Measurements from ENCODE around the gene GPC6. TPM values are rescaled to one million over a fixed set of nuclear protein-coding genes. Genes with fewer than 3 reads are reported as not detected.

The GPC6 gene
- total RNA-seq, 2 donors from 2014 or later, result 35.9 to 61.9 TPM

- DNase-seq (ENCODE audit: low spot score), result no peak
- intact Hi-C loops (cut with DNase I), result no loop called here
Measured at GRCh38 chr13:93818345-93818744, 591.7 kb downstream of the GPC6 start.

DNA sequence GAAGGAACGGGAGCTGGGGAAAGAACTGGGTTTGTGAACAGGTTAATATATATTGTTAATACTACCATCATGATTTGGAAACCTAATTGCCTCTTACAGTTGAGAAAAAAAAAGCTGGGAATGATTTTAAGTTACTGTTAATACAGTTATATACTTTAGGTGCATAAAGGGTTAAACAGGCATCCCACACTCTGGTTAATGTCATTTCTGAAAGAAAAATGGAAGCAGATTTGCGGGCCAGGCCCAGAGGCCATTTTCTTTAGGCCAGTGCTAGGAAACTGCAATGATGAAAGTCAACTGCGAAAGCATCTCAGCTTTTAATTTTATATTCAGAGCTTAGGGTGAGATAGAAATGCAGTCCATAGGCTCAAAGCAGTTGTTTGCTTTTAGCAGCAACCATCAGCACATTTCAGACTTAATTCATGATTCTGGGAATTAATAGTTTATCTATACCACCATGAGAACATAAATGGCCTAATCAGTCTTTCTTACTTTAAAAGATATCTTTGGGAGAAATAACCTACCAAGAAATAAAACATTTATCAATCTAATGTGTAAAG, 592.8 kb downstream of the GPC6 start:
- intact Hi-C loops (cut with DNase I), result no loop called here
- no peak for DNase-seq (ENCODE audit: low spot score)

DNA sequence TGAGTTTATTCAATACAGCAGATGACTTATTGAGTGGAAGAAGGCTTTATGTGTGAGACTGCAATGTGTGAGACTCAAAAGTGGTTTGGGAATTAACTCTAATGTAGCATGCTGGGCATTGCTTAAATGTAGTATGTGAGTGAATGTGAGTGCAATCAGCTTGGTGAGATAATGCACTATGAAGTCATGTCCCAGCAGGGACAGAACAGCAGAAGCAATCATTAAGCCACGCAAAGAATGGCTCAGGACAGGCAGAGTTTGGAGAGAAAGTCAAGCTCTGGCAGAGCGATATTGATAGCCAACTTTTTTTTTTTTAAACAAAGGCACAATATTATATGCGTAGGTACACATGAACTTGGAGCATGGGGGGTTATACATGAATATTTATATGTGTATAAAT, 597.7 kb downstream of the GPC6 start:
- intact Hi-C loops (cut with DNase I), result no loop called here
- no peak for DNase-seq (ENCODE audit: low spot score)

GRCh38 chr13:93834051-93834450, 607.4 kb downstream of the GPC6 start:
- intact Hi-C loops (cut with DNase I), result no loop called here
- DNase-seq (ENCODE audit: low spot score), result no peak

DNA sequence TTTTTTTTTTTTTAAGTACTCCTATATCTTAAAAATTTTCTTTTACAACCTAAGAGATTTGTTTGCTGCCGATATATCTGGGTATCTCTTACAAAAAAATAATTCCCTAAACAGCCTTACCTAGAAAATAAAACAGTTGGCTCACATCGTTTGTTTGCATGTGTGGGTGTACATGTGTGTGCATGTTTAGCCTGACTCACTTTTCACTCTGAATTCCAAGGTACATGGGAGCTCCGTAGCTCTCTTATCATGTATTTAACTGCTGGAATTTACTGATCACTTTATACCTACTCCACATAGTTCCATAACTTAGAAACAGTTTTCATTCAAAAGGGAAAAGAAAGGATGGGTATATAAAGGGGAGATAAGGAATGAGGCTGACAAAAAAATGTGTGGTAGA, 616.5 kb downstream of the GPC6 start:
- intact Hi-C loops (cut with DNase I), result no loop called here
- DNase-seq (ENCODE audit: low spot score), result no peak

DNA sequence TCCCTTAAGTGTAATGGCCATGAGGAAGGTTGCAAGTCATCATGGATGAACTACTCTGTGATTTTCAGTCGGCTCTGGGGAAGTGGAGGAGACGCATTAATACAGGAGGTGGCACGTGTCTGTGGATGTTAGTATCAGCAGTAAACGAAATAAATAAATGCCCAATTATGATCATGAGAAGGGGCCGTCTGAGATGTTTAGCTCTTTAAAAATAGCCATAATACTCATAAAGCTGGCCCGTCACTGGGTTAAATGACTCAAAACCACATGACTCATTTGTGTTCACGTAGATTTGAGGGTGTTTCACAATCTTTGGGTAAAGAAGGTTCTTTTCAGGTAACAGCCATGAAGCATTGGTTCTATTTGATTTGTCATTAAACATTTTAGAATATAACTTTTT, 620.6 kb downstream of the GPC6 start:
- DNase-seq (ENCODE audit: low spot score), result no peak
- intact Hi-C loops (cut with DNase I), result no loop called here

DNA sequence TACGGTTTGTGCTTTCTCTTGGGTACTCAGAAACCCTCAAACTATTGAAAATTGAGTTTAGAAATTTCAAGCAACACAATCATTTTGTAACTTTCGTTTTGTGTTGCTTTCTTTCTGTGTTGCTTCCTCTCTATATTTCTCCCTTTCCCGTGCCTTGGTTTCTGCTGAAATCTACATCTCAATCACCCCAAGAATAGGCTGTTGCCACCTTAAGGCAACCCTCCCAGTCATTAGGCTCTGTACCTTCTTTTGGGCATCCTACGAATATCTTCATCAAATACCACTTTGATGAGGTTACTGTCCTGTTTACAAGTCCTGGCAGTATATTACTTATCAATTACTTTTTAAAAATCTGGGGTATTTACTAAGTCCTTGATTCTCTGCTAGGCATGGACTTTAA, 621.6 kb downstream of the GPC6 start:
- DNase-seq (ENCODE audit: low spot score), result no peak
- intact Hi-C loops (cut with DNase I), result loop anchor here in 1 of 2 donors (2.0 kb wide), 1 partner anchor 393 kb away; no protein-coding TSS in a partner anchor

DNA sequence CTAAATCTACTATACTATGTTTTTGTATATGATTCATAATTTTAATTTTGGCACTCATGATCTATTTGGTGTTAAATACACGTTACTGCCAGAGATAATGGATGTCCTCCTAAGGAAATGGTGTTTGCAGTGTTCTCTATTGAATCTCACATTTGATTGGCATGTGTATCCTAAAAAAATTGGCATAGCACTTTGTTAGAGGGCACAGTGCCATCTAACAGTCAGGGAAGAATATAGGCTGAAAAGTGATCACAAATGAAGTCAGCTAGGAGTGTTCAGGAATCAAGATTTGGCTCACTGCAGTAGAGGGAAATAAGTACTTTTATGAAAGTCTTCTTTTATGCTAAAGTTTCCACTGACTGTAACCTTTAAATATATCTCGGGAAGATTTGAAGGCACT, 624.6 kb downstream of the GPC6 start:
- DNase-seq (ENCODE audit: low spot score), result no peak
- intact Hi-C loops (cut with DNase I), result no loop called here

DNA sequence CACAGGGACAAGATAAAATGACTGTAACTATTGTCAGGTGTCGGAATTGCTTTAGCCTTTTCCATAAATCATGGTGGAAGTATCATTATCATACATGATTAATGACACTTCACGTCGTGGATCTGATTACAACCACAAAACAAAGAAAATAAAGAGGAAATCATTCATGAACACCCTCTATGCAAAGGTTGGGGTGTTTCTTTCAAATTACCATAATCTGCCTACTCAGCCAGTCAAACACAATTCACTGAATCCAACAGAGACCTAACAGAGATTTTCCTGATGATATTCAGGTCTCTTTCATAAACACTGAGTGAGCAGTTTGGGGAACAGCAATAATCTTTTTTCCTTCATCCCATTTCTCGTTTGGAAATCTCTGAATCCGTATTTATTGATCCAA, 627.3 kb downstream of the GPC6 start:
- intact Hi-C loops (cut with DNase I), result no loop called here

DNA sequence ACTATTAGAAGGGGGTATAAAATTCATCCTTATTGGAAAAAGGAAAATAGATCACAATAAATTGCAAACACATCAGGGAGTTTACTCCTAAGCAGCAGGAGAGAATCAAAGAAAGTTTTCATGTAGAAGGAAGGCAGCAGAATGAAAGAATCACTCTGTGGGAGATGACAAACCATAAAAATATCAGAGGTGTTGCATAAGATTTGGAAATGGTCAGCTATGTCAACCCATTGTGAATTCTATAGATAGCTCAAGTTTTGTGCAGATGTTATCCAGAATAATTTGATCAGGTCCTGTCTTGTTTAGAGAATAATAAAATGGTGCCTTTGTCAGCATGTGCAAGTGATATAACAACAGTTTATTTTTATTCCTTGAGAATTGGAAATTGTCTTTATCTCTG, 630.5 kb downstream of the GPC6 start:
- intact Hi-C loops (cut with DNase I), result no loop called here
- no peak for DNase-seq (ENCODE audit: low spot score)

More for the DNA sequence above, 627.3 kb downstream of the GPC6 start:
- DNase-seq (ENCODE audit: low spot score), result no peak

DNA sequence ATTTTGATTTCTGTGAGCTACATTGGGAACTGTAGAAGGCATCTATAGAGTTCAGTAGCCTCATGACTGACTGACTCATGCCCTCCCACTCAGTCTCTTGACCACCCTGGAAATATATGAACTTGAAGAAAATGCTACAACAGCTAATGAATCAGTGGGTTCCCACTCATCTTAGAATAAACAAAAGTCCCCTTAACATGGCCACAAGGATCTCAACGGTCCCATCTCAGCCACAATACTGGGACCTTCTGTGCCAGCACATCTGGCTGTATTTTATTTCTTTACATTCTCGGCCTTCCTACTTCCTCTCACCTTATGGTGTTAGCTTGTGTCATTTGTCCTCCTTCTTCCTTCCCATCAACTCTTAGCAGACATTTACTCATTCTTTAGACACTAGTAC, 633.1 kb downstream of the GPC6 start:
- intact Hi-C loops (cut with DNase I), result no loop called here
- DNase-seq (ENCODE audit: low spot score), result no peak

DNA sequence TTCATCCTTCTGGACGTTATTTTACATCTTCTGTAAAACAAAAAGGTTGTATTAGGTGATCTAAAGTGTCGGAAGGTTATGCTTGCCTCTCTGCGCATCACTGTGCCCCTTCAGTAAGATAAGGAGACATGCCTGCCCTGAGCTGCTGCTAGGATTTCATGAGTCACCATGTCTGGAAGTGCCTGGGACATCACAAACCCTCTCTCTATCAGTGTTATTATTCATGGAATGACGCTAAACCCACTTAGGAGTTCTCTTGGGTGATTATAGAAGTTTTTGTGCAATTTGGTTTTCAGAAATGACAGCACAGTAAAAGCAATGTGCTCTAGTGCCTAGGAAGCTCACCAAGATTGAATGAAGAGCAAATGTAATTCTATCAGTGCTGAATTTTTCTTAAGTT, 635.2 kb downstream of the GPC6 start:
- intact Hi-C loops (cut with DNase I), result no loop called here
- no peak for DNase-seq (ENCODE audit: low spot score)

DNA sequence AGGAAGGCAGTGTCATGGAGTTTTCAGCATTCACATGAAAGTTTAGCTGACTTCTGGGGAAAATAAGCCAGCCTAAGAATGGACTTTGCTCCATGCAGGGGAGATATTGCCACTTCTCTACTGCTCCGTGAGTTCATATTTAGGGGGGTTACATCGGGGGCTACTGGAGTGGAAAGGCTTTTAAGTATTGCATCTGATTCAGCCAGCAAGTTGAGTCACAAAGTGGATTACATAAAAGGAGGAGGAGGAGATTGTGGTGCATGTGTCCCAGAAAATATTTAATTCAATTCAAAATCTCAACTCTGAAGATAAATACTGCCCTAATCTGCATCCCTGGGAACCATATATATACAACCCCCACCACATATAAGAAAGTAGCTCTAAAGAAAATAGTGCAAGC, 635.7 kb downstream of the GPC6 start:
- no peak for DNase-seq (ENCODE audit: low spot score)
- intact Hi-C loops (cut with DNase I), result no loop called here

GRCh38 chr13:93865235-93865634, 638.6 kb downstream of the GPC6 start:
- intact Hi-C loops (cut with DNase I), result no loop called here
- no peak for DNase-seq (ENCODE audit: low spot score)

DNA sequence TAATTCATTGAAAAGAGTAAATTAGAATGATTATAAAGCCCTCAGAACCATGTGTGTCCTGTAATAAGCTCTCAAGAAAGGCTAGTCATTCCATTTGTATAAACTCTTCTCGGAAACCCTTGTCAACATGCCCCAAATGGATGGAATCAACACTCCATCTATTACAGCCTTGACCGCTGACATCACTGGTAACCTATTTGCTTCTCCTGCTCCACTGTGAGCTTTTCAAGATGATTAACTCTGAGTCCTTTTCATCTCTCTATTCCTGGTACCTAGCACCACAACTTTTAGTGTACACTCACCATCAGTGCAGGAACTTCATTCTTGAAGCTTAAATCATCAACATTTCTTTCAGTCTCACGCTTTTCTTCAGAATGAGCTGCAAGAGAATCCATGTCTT, 640.9 kb downstream of the GPC6 start:
- intact Hi-C loops (cut with DNase I), result no loop called here
- DNase-seq (ENCODE audit: low spot score), result no peak

DNA sequence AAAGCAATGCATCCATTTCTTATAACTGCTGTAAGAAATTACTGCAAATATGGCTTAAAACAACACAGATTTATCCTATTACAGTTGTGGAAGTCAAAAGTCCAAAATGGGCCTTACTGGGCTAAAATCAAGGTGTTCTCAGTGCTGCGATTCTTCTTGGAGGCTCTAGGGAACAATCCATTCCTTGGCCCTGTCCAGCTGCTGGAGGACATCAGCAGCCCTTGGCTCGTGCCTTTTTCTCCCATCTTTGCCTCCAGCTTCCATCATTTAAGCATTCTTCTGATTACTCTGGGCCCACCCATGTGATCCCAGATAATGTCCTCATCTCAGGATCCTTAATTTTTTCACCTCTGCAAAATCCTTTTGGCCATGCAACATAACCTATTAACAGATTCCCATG, 645.8 kb downstream of the GPC6 start:
- no peak for DNase-seq (ENCODE audit: low spot score)
- intact Hi-C loops (cut with DNase I), result no loop called here

DNA sequence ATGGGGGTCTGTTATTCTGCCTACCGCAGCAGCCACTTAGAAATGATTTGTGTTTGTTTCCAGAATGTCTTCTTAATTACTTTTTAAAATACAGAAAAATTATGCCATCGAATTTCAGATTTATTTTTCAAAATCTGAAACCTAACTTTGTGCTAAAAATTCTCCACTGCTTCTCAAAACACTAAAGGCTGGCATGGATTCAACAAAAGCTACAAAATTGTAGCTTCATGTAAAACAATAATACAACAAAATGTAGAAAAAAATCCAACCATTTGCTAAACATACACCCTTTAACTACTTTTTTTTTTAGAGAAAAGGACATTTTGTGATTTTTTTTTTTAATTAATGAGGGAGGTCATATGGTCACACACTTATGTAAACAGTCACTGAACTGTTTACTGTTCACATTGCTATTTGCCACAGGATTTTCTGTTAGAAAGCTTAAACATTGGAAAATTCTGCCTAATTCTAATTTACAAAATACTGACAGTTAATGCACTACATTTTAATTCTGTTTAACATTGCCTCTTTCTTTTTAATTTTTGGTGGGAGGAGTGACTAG, 646.3 kb downstream of the GPC6 start:
- DNase-seq (ENCODE audit: low spot score), result no peak
- intact Hi-C loops (cut with DNase I), result no loop called here

GRCh38 chr13:93875547-93875946, 648.9 kb downstream of the GPC6 start:
- DNase-seq (ENCODE audit: low spot score), result no peak
- intact Hi-C loops (cut with DNase I), result no loop called here

DNA sequence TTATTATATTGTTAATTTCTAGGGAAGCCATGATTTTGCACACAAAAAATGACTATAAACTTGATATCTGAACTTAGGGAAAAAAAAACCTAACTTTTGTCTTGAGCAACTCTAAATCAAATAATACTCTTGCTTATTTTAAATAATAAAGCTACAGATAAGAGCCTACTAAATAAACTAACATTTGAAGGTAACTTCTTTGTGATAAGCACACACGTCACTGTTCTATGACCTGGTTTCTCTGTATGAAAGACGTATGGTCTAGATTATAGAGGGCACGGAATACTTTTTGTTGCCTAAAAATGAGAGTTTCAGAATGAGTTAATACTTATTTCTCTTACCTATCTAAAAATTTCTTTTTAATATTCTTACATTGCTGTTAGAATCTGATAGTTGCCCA, 649.6 kb downstream of the GPC6 start:
- DNase-seq (ENCODE audit: low spot score), result no peak
- intact Hi-C loops (cut with DNase I), result no loop called here

GRCh38 chr13:93878675-93879074, 652.1 kb downstream of the GPC6 start:
- intact Hi-C loops (cut with DNase I), result no loop called here
- DNase-seq (ENCODE audit: low spot score), result no peak

DNA sequence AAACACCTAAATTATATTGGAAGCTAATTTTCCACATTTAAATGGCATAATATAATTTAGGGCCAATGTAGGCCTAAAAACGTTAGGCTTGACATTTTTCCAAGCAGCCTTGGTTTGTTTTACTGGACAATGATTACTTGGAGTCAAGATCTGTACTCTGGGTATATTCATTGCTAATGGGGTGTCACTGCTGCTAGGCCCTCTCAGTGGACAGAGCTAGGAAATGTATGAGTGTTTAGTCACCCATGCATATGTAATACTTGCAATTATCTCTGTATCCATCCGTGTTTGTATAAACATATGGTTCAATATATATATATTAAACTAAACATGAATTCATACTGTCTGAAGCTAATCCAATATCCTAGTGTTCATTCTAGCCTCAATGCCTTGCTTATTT, 654.8 kb downstream of the GPC6 start:
- no peak for DNase-seq (ENCODE audit: low spot score)
- intact Hi-C loops (cut with DNase I), result no loop called here
